GM10266 (cell line): ENCODE measurements around the gene PAFAH1B1.

Experiments
- DNase-seq: peaks from one replicate; pipeline ENCODE4 v3.0.0; 2012; ENCODE audit errors: extremely low spot score
- CTCF ChIP-seq: IDR thresholded peaks from 2 replicates; pipeline ENCODE4 v1.5.1; 2012; ENCODE audit warnings: mild to moderate bottlenecking, low read depth; ENCODE audit not compliant: control insufficient read depth, insufficient read depth; ENCODE audit errors: missing control alignments

The PAFAH1B1 gene

GRCh38 chr17:2716649-2717048, 123.2 kb downstream of the PAFAH1B1 start:
- TF ChIP-seq CTCF: no peak
- no peak for DNase-seq

- TF ChIP-seq CTCF: no peak
- DNase-seq: no peak
Measured at GRCh38 chr17:2718150-2718938, 124.9 kb downstream of the PAFAH1B1 start.

- no peak for TF ChIP-seq CTCF
- no peak for DNase-seq
Measured at GRCh38 chr17:2719861-2720260, 126.4 kb downstream of the PAFAH1B1 start.

GRCh38 chr17:2721603-2722002, 128.1 kb downstream of the PAFAH1B1 start:
- no peak for TF ChIP-seq CTCF
- DNase-seq: peak; percentile 44

GRCh38 chr17:2722611-2723010, 129.2 kb downstream of the PAFAH1B1 start:
- no peak for TF ChIP-seq CTCF
- peak; percentile 32 for DNase-seq

GRCh38 chr17:2723505-2723996, 130.1 kb downstream of the PAFAH1B1 start:
- DNase-seq: peak; percentile 30

More at GRCh38 chr17:2723505-2723996, 130.1 kb downstream of the PAFAH1B1 start:
- TF ChIP-seq CTCF: no peak
